ENCODE measurements around the gene PRR19.

PRR19 gene

GRCh38 chr19:42271861-42272534, 29.9 kb upstream of the PRR19 start:
- no peak for DNase-seq

- no peak for DNase-seq
These were observed 29.4 kb upstream of the PRR19 start for GRCh38 chr19:42272535-42272897.

- DNase-seq: no peak
These were observed 28.9 kb upstream of the PRR19 start for GRCh38 chr19:42272989-42273406.

GRCh38 chr19:42273407-42274064, 28.4 kb upstream of the PRR19 start:
- DNase-seq: no peak

GRCh38 chr19:42274065-42274682, 27.8 kb upstream of the PRR19 start:
- no peak for DNase-seq

- DNase-seq: no peak
These were observed 26.8 kb upstream of the PRR19 start for GRCh38 chr19:42275103-42275502.

- no peak for DNase-seq
These were observed 26.4 kb upstream of the PRR19 start for GRCh38 chr19:42275517-42275916.

- no peak for DNase-seq
These were observed 25.6 kb upstream of the PRR19 start for GRCh38 chr19:42276284-42276683.

- no peak for DNase-seq
These were observed 25.1 kb upstream of the PRR19 start for GRCh38 chr19:42276821-42277220.

GRCh38 chr19:42277821-42278451, 24.0 kb upstream of the PRR19 start:
- DNase-seq: no peak

- no peak for DNase-seq
These were observed 23.3 kb upstream of the PRR19 start for GRCh38 chr19:42278452-42279154.

GRCh38 chr19:42279155-42279901, 22.6 kb upstream of the PRR19 start:
- DNase-seq: no peak

GRCh38 chr19:42279902-42280814, 21.8 kb upstream of the PRR19 start:
- peak; percentile 68 for DNase-seq

GRCh38 chr19:42280815-42281145, 21.2 kb upstream of the PRR19 start:
- DNase-seq: no peak

GRCh38 chr19:42281146-42281826, 20.6 kb upstream of the PRR19 start:
- no peak for DNase-seq

GRCh38 chr19:42281827-42282762, 19.8 kb upstream of the PRR19 start:
- no peak for DNase-seq

- DNase-seq: no peak
These were observed 19.1 kb upstream of the PRR19 start for GRCh38 chr19:42282819-42283187.

GRCh38 chr19:42283188-42284065, 18.5 kb upstream of the PRR19 start:
- peak; percentile 73 for DNase-seq

GRCh38 chr19:42284066-42284501, 17.8 kb upstream of the PRR19 start:
- DNase-seq: no peak

Measured in GF-D8 (cell line).